ENCODE data around the gene CLDN7. TPM values are rescaled to one million over a fixed set of nuclear protein-coding genes. Genes with fewer than 3 reads are reported as not detected.

Gene CLDN7
- total and polyA plus RNA-seq, 4 experiments from 2014 or later = 0.39 to 3.1 (median 1.0) TPM

DNA sequence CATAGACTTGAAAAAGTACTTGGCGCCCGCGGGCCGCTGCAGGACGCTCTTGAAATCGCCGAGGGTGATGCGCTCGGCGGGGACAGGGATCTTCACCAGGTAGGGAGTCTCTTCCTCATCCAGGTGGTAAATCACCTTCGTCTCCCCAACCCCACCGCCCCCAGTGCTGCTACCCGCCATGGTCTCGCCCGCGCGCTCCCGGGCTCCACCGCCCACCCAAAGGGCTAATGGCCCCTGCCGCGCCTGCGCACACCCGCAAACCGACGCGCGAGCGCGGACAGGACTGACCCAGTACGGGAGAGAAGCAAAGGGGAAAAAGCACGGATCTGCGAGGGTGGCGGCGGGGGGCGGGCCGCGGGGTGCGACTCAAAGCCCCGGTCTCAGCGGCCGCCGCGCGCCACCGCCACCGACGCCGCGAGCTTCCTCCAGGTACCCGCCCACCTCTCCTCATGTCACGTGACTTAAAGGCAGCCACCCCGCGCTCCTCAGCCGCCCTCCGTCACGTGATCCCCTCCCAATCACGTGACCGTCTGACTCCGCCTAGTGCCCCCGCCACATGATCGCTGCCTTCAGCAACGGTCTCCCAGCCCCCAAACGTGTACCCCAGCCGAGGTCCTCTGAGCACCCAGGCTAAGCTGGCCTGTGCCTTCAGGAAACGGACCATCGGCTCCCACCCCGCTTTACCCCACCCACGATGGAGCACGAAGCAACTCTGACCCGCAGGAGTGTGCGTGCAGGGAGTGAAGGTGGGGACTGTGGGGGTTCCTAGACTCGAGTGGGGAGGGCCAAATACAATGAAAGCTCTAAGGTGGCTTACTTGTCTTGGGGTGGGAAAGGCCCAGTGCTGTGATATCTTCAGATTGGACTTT, 28.0 kb downstream of the CLDN7 start, which contains the start of gene DVL2:
TSS of gene DVL2 (minus strand) at position 435 of the 869 bp plus-strand sequence. CDS start at position 180, 255 bp downstream.
- Mint-ChIP-seq H3K27me3 (no peaks in the 10 kb centered on the region), H3K27ac (peak within 1 kb of the TSS; percentile 94 to 98 (median 96)), H3K36me3 (peaks cover 18 to 50% of the 10 kb centered on the region in 2 donors), H3K4me3 (peak within 1 kb of the TSS; percentile 89 to 97 (median 93)), H3K9me3 (no peaks in the 10 kb centered on the region), H3K4me1 (peaks cover 34 to 60% (median 48%) of the 10 kb centered on the region in 4 donors)
- Histone ChIP-seq H3K27me3 (ENCODE audit: insufficient read depth, low read length) (no peaks in the 10 kb centered on the region), H3K27ac (ENCODE audit: low read depth, low read length) (peak within 1 kb of the TSS; percentile 87), H3K4me3 (ENCODE audit: low read length in 2 of 2) (peak within 1 kb of the TSS; percentile 48 to 98), H3K9me3 (ENCODE audit: control insufficient read depth in 1 of 2, low read length in 2 of 2) (no peaks in the 10 kb centered on the region), H3K4me1 (ENCODE audit: insufficient read depth, low read length) (peaks cover 54% of the 10 kb centered on the region), H3K36me3 (ENCODE audit: insufficient read depth, low read length) (peaks cover 26% of the 10 kb centered on the region)
- intact Hi-C loops (cut with micrococcal nuclease) = loop anchor here (1.0 to 10.0 kb wide), 2 partner anchors 15 to 610 kb away; partner anchors contain the start of genes ACADVL and DLG4
- ChIA-PET CTCF (ENCODE audit: partially characterized antibody) (interaction anchor here (0.6 to 6.0 kb wide), 3 partner anchors 14 to 26 kb away, joined by 3 to 48 read pairs (median 3); partner anchors contain the start of genes ACADVL and DLG4), POLR2A (ENCODE audit: partially characterized antibody) (interaction anchor here (0.5 to 17.6 kb wide), 20 partner anchors 9 to 453 kb away, joined by 3 to 435 read pairs (median 4); partner anchors contain the start of genes ACADVL, ACAP1, ATP1B2 and CTDNEP1)
- peak; percentile 93 to 97 (median 94) for DNase-seq

DNA sequence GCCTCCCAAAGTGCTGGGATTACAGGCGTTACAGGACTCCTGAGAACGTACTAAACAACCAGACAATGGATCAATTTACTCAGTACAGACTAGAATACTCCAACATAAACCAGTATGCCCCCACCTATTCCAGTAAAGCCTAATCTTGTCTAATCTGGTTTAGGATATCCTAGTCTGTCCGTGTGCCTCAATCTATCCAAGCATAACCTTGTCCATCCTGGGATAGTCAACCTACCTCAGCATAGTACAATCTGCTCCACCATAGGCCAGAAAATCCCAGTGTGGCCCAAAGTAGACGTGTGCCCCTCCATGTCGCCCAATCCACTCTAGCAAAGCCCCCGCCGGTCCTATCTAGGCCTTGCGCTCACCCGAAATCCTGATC, 28.6 kb downstream of the CLDN7 start:
- no peak for DNase-seq
- Mint-ChIP-seq H3K4me1 (peaks cover 34 to 60% (median 47%) of the 10 kb centered on the region in 4 donors), H3K9me3 (no peaks in the 10 kb centered on the region), H3K4me3 (peak overlapping the region; percentile 89 to 97 (median 93)), H3K27me3 (no peaks in the 10 kb centered on the region), H3K36me3 (peaks cover 21 to 52% of the 10 kb centered on the region in 2 donors), H3K27ac (peak overlapping the region; percentile 87 to 98 (median 96))
- Histone ChIP-seq H3K9me3 (ENCODE audit: control insufficient read depth in 1 of 2, low read length in 2 of 2) (no peaks in the 10 kb centered on the region), H3K4me1 (ENCODE audit: insufficient read depth, low read length) (peaks cover 54% of the 10 kb centered on the region), H3K27ac (ENCODE audit: low read depth, low read length) (peak overlapping the region; percentile 87), H3K27me3 (ENCODE audit: insufficient read depth, low read length) (no peaks in the 10 kb centered on the region), H3K36me3 (ENCODE audit: insufficient read depth, low read length) (peaks cover 32% of the 10 kb centered on the region), H3K4me3 (ENCODE audit: low read length in 2 of 2) (peak overlapping the region; percentile 48 to 98)
- ChIA-PET POLR2A (ENCODE audit: partially characterized antibody) (interaction anchor here (0.5 to 17.6 kb wide), 17 partner anchors 9 to 454 kb away, joined by 3 to 435 read pairs (median 4); partner anchors contain the start of genes ACADVL, ACAP1, ATP1B2 and CTDNEP1), CTCF (ENCODE audit: partially characterized antibody) (interaction anchor here (1.0 to 6.0 kb wide), 2 partner anchors 13 to 20 kb away, joined by 3 to 48 read pairs; partner anchors contain the start of genes ACADVL and DLG4)
- intact Hi-C loops (cut with micrococcal nuclease) = loop anchor here (1.0 to 10.0 kb wide), 2 partner anchors 14 to 611 kb away; partner anchors contain the start of genes ACADVL and DLG4

DNA sequence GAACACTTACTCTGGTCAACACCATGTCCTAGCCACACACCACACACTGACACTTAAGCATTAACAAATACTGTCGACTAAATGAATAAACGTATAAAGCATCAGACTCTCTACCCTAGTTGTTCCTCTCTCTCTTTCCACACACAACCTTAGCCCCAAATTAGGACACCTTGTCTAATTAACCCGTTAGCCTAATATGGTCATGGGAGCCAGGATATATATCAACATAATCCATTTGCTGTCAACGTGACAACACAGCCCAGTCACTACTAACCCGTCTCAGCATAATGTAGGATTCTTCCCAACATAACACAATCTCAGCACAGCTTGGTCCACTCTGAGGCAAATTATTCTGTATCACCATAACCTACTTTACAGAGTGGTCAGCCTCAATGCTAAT, 30.2 kb downstream of the CLDN7 start:
- Mint-ChIP-seq H3K27ac (peak overlapping the region in 4 of 7 donors; percentile 2 to 46 (median 10)), H3K36me3 (peaks cover 24 to 52% of the 10 kb centered on the region in 2 donors), H3K4me3 (peak overlapping the region in 7 of 8 donors; percentile 3 to 46 (median 32)), H3K4me1 (peaks cover 32 to 56% (median 41%) of the 10 kb centered on the region in 4 donors), H3K27me3 (no peaks in the 10 kb centered on the region), H3K9me3 (no peaks in the 10 kb centered on the region)
- H3K27ac ChIP-seq (ENCODE audit: low read depth, low read length) = no peak overlapping the region
- DNase-seq = no peak
- intact Hi-C loops (cut with micrococcal nuclease) = loop anchor here (10.0 kb wide), 1 partner anchor 613 kb away; no protein-coding TSS in a partner anchor
- no peaks in the 10 kb centered on the region for H3K27me3 ChIP-seq (ENCODE audit: insufficient read depth, low read length)
- H3K36me3 ChIP-seq (ENCODE audit: insufficient read depth, low read length) = peaks cover 40% of the 10 kb centered on the region
- no peak overlapping the region for H3K4me3 ChIP-seq (ENCODE audit: low read length in 2 of 2)
- peaks cover 49% of the 10 kb centered on the region for H3K4me1 ChIP-seq (ENCODE audit: insufficient read depth, low read length)
- POLR2A ChIA-PET (ENCODE audit: partially characterized antibody) = interaction anchor here (17.6 kb wide), 1 partner anchor 11 kb away, joined by 435 read pairs; the partner anchor contains the start of genes ACADVL and DLG4
- CTCF ChIA-PET (ENCODE audit: partially characterized antibody) = interaction anchor here (6.0 kb wide), 1 partner anchor 12 kb away, joined by 48 read pairs; the partner anchor contains the start of genes ACADVL and DLG4
- H3K9me3 ChIP-seq (ENCODE audit: control insufficient read depth in 1 of 2, low read length in 2 of 2) = no peaks in the 10 kb centered on the region

DNA sequence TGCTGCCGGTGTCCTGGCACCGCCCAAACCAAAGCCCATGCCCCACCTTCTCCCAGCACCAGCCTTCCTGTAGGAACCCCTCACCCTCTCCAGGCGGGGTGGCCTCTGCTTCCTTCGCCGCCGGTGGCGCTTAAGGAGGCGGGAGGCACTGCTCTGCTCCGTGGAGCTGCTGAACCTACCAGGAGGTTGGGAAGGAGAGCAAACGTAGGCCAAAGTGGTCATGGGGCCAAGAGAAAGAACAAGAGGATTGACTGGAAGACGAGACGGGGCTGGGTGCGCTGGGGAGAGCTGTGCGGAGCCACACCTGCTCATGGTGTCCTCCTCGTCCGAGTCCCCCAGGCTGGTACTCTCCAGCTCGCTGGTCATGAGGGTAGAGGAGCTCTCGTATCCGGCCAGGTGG, 32.8 kb downstream of the CLDN7 start:
- no peak for DNase-seq
- H3K4me3 ChIP-seq (ENCODE audit: low read length in 2 of 2) = no peak overlapping the region
- no peaks in the 10 kb centered on the region for H3K27me3 ChIP-seq (ENCODE audit: insufficient read depth, low read length)
- Mint-ChIP-seq H3K4me3 (no peak overlapping the region), H3K27me3 (no peaks in the 10 kb centered on the region), H3K9me3 (no peaks in the 10 kb centered on the region), H3K36me3 (peaks cover 14 to 52% of the 10 kb centered on the region in 2 donors), H3K27ac (no peak overlapping the region), H3K4me1 (peaks cover 18 to 35% (median 24%) of the 10 kb centered on the region in 4 donors)
- no peak overlapping the region for H3K27ac ChIP-seq (ENCODE audit: low read depth, low read length)
- POLR2A ChIA-PET (ENCODE audit: partially characterized antibody) = interaction anchor here (1.1 to 17.6 kb wide), 3 partner anchors 9 to 10 kb away, joined by 3 to 435 read pairs (median 5); partner anchors contain the start of genes ACADVL, DLG4 and PHF23
- H3K9me3 ChIP-seq (ENCODE audit: control insufficient read depth in 1 of 2, low read length in 2 of 2) = no peaks in the 10 kb centered on the region
- CTCF ChIA-PET (ENCODE audit: partially characterized antibody) = interaction anchor here (6.0 kb wide), 1 partner anchor 9 kb away, joined by 48 read pairs; the partner anchor contains the start of genes ACADVL and DLG4
- intact Hi-C loops (cut with micrococcal nuclease) = no loop called here
- H3K36me3 ChIP-seq (ENCODE audit: insufficient read depth, low read length) = peaks cover 35% of the 10 kb centered on the region
- H3K4me1 ChIP-seq (ENCODE audit: insufficient read depth, low read length) = peaks cover 23% of the 10 kb centered on the region

DNA sequence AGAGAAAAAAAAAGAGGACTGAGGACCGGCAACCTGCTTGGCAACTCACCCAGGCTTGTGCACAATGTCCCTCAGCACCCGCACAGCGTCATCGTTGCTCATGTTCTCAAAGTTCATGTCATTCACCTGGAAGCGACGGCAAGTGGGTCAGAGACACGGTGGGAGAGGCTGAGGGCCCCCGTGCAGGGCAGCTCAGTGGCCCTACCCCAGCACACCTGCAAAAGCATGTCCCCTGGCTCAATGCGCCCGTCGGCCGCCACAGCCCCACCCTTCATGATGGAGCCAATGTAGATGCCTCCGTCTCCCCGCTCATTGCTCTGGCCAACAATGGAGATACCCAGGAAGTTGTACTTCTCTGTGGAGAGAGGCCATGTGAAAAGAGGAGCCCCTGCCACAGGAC, 33.4 kb downstream of the CLDN7 start:
- ChIA-PET CTCF (ENCODE audit: partially characterized antibody) (interaction anchor here (0.7 kb wide), 1 partner anchor 31 kb away, joined by 3 read pairs; no protein-coding TSS in a partner anchor), POLR2A (ENCODE audit: partially characterized antibody) (interaction anchor here (17.6 kb wide), 1 partner anchor 8 kb away, joined by 435 read pairs; the partner anchor contains the start of genes ACADVL and DLG4)
- peaks cover 22% of the 10 kb centered on the region for H3K4me1 ChIP-seq (ENCODE audit: insufficient read depth, low read length)
- no peaks in the 10 kb centered on the region for H3K9me3 ChIP-seq (ENCODE audit: control insufficient read depth in 1 of 2, low read length in 2 of 2)
- no peaks in the 10 kb centered on the region for H3K27me3 ChIP-seq (ENCODE audit: insufficient read depth, low read length)
- no peak overlapping the region for H3K27ac ChIP-seq (ENCODE audit: low read depth, low read length)
- Mint-ChIP-seq H3K4me3 (no peak overlapping the region), H3K9me3 (no peaks in the 10 kb centered on the region), H3K4me1 (peaks cover 18 to 31% (median 21%) of the 10 kb centered on the region in 4 donors), H3K27ac (no peak overlapping the region), H3K27me3 (no peaks in the 10 kb centered on the region), H3K36me3 (peaks cover 15 to 55% of the 10 kb centered on the region in 2 donors)
- H3K36me3 ChIP-seq (ENCODE audit: insufficient read depth, low read length) = peaks cover 38% of the 10 kb centered on the region
- intact Hi-C loops (cut with micrococcal nuclease) = no loop called here
- no peak overlapping the region for H3K4me3 ChIP-seq (ENCODE audit: low read length in 2 of 2)
- no peak for DNase-seq

DNA sequence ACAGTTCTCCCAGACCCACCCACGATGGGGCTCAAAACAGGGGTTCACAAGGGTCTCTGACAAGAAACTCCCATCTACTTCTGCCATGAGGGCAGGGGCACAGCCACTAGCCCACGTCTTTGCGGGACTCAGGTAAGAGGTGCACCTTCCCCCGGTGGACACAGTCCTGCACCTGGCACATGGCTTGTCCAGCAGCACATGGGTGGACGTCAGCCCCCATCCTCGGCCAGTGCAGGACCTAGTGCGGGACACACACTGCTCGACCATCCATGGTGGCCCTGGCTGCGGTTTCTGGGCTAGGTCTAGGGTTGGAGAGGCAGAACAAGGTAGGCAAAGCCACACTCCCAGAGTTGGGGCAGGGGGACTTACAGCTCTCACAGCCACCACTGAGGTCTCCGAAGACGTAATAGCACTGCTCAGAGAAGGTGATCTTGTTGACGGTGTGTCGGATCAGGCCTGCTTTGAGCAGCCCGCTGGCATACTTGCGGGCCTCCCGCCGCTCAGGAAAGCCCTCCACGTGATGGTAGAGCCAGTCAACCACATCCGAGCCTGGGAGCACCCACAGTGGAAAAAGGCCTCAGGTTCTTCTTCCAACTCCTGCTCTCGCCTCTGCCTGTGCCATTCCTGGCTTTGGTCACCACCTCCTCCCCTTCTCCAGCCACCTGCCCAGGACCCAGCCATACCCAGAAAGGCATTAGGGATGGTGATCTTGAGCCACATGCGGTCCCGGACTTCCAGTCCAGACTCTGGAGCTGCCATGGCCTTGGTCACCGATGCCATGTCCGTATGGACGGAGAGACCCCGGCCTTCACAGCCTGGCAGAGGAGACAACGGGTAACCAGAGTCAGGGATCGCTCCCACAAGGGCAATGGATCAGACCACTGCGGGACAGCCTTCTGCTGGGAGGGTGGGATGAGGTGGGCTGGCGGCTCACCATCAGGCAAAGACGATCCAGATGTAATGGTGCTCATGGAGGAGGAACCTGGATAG, 35.3 kb downstream of the CLDN7 start:
- H3K27ac ChIP-seq (ENCODE audit: low read depth, low read length) = no peak overlapping the region
- H3K27me3 ChIP-seq (ENCODE audit: insufficient read depth, low read length) = no peaks in the 10 kb centered on the region
- Mint-ChIP-seq H3K27ac (no peak overlapping the region), H3K4me3 (no peak overlapping the region), H3K4me1 (peaks cover 3 to 13% (median 7%) of the 10 kb centered on the region in 4 donors), H3K27me3 (no peaks in the 10 kb centered on the region), H3K9me3 (no peaks in the 10 kb centered on the region), H3K36me3 (peaks cover 20 to 63% of the 10 kb centered on the region in 2 donors)
- CTCF ChIA-PET (ENCODE audit: partially characterized antibody) = no interaction called here
- H3K9me3 ChIP-seq (ENCODE audit: control insufficient read depth in 1 of 2, low read length in 2 of 2) = no peaks in the 10 kb centered on the region
- no peak for DNase-seq
- peaks cover 56% of the 10 kb centered on the region for H3K36me3 ChIP-seq (ENCODE audit: insufficient read depth, low read length)
- H3K4me1 ChIP-seq (ENCODE audit: insufficient read depth, low read length) = peaks cover 3% of the 10 kb centered on the region
- H3K4me3 ChIP-seq (ENCODE audit: low read length in 2 of 2) = no peak overlapping the region
- POLR2A ChIA-PET (ENCODE audit: partially characterized antibody) = interaction anchor here (15.3 to 17.6 kb wide), 2 partner anchors 6 to 9 kb away, joined by 435 read pairs; partner anchors contain the start of genes ACADVL, DLG4, DVL2 and GABARAP
- intact Hi-C loops (cut with micrococcal nuclease) = no loop called here
